ENCODE data around the gene NCKAP1.

DNA sequence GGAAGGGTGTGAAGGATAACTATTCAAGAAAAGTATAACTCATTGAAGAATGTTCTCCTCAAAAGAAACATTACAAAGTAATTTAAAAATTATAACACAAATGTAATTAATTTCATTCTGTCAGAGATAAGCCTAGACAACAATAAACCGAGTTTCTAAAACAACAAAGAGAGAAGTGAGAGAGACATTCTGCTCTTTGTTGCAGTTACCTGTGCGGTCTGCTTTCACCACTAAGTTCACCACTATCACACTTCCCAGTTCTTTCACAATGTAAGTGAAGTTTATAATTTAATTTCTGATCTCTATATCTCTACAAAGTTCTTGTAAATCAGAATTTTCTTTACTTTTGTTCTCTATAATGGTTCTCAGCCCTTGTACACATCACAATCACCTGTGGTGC is 95.5 kb downstream of the NCKAP1 start:
- TF ChIP-seq, protein P1, sequence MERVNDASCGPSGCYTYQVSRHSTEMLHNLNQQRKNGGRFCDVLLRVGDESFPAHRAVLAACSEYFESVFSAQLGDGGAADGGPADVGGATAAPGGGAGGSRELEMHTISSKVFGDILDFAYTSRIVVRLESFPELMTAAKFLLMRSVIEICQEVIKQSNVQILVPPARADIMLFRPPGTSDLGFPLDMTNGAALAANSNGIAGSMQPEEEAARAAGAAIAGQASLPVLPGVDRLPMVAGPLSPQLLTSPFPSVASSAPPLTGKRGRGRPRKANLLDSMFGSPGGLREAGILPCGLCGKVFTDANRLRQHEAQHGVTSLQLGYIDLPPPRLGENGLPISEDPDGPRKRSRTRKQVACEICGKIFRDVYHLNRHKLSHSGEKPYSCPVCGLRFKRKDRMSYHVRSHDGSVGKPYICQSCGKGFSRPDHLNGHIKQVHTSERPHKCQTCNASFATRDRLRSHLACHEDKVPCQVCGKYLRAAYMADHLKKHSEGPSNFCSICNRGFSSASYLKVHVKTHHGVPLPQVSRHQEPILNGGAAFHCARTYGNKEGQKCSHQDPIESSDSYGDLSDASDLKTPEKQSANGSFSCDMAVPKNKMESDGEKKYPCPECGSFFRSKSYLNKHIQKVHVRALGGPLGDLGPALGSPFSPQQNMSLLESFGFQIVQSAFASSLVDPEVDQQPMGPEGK (CRISPR knock-in tag; IDR thresholded peaks at IDR 0.05; ENCODE audit: borderline replicate concordance): no peak
- TF ChIP-seq, protein P2, sequence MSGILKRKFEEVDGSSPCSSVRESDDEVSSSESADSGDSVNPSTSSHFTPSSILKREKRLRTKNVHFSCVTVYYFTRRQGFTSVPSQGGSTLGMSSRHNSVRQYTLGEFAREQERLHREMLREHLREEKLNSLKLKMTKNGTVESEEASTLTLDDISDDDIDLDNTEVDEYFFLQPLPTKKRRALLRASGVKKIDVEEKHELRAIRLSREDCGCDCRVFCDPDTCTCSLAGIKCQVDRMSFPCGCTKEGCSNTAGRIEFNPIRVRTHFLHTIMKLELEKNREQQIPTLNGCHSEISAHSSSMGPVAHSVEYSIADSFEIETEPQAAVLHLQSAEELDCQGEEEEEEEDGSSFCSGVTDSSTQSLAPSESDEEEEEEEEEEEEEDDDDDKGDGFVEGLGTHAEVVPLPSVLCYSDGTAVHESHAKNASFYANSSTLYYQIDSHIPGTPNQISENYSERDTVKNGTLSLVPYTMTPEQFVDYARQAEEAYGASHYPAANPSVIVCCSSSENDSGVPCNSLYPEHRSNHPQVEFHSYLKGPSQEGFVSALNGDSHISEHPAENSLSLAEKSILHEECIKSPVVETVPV (CRISPR knock-in tag; IDR thresholded peaks at IDR 0.05): no peak
- TF ChIP-seq ZNF8 (CRISPR knock-in tag; IDR thresholded peaks at IDR 0.05): no peak
